GM19238 (cell line): Measurements from ENCODE around the gene RELCH.
A peak's percentile ranks its signal among the peaks of the same experiment; 100 is the strongest.
"Not testable (repeated sequence)": the region's sequence is repeated elsewhere in the genome, so short reads cannot be mapped to it uniquely, and the experiment has no call there.

Experiments used
- DNase-seq: peaks from one replicate; pipeline ENCODE4 v3.0.0; 2011; ENCODE audit warnings: low spot score; ENCODE audit not compliant: insufficient read length

Gene RELCH

GRCh38 chr18:62186774-62187542, at the start of gene RELCH, which contains the start of gene PIGN:
Gene RELCH, plus strand, starts transcription at chr18:62187255. Its CDS starts 251 bp downstream, at chr18:62187506.
Gene PIGN, minus strand, starts transcription at chr18:62187056. Its CDS starts 25,703 bp downstream, at chr18:62161353.
- peak; percentile 82 for DNase-seq

- DNase-seq = no peak
Measured at GRCh38 chr18:62138461-62139235, 48.4 kb upstream of the RELCH start.

GRCh38 chr18:62140259-62140658, 46.8 kb upstream of the RELCH start:
- DNase-seq = no peak

GRCh38 chr18:62144338-62144737, 42.7 kb upstream of the RELCH start:
- no peak for DNase-seq

GRCh38 chr18:62151068-62151771, 35.8 kb upstream of the RELCH start:
- no peak for DNase-seq

GRCh38 chr18:62152844-62153243, 34.2 kb upstream of the RELCH start:
- no peak for DNase-seq

- no peak for DNase-seq
Measured at GRCh38 chr18:62157843-62158242, 29.2 kb upstream of the RELCH start.

GRCh38 chr18:62164310-62164709, 22.7 kb upstream of the RELCH start:
- no peak for DNase-seq

- no peak for DNase-seq
Measured at GRCh38 chr18:62164855-62165487, 22.1 kb upstream of the RELCH start.

- no peak for DNase-seq
Measured at GRCh38 chr18:62165583-62165982, 21.5 kb upstream of the RELCH start.

GRCh38 chr18:62166524-62166923, 20.5 kb upstream of the RELCH start:
- not testable (repeated sequence) for DNase-seq

- DNase-seq = no peak
Measured at GRCh38 chr18:62170857-62171256, 16.2 kb upstream of the RELCH start.

GRCh38 chr18:62172298-62172697, 14.8 kb upstream of the RELCH start:
- no peak for DNase-seq

GRCh38 chr18:62175521-62175920, 11.5 kb upstream of the RELCH start:
- DNase-seq = no peak

- no peak for DNase-seq
Measured at GRCh38 chr18:62177271-62177670, 9.8 kb upstream of the RELCH start.

GRCh38 chr18:62179213-62179612, 7.8 kb upstream of the RELCH start:
- DNase-seq = no peak

- no peak for DNase-seq
Measured at GRCh38 chr18:62182220-62182619, 4.8 kb upstream of the RELCH start.

- no peak for DNase-seq
Measured at GRCh38 chr18:62183578-62184195, 3.4 kb upstream of the RELCH start.

GRCh38 chr18:62186499-62186773, 619 bp upstream of the RELCH start:
- peak; percentile 2 for DNase-seq

GRCh38 chr18:62187543-62188510, 772 bp downstream of the RELCH start:
- DNase-seq = peak; percentile 10
